Upper lobe of left lung (tissue), 4 donors: ENCODE results near the gene SV2C.

ENCODE experiments used
- EP300 ChIP-seq, 4 donors: sonication (generic); formaldehyde crosslinking; IDR thresholded peaks; one replicate each; pipeline ENCODE4 v1.5.1; 2017; ENCODE audit warnings: antibody characterized with exemption in 4 of 4, control low read depth in 2 of 4
- POLR2A ChIP-seq, 4 donors: fragments of 450-650 bp; IDR thresholded peaks; one replicate each; pipeline ENCODE4 v1.5.1; 2016 to 2017; ENCODE audit warnings: antibody characterized with exemption in 4 of 4, mild to moderate bottlenecking in 2 of 4
- POLR2AphosphoS5 ChIP-seq, 2 donors: sonication (generic); formaldehyde crosslinking; IDR thresholded peaks; one replicate each; pipeline ENCODE4 v1.5.1; 2017; ENCODE audit warnings: antibody characterized with exemption in 2 of 2
- TF ChIP-seq, protein P1 (sequence below), 6 experiments: fragments of 450-650 bp in 4 of 6; fragments of 200-600 bp in 2 of 6; sonication (generic) in 2 of 6; IDR thresholded peaks; one replicate each; pipeline ENCODE4 v1.5.1; 2016 to 2019; ENCODE audit warnings: antibody characterized with exemption in 6 of 6

DNA sequence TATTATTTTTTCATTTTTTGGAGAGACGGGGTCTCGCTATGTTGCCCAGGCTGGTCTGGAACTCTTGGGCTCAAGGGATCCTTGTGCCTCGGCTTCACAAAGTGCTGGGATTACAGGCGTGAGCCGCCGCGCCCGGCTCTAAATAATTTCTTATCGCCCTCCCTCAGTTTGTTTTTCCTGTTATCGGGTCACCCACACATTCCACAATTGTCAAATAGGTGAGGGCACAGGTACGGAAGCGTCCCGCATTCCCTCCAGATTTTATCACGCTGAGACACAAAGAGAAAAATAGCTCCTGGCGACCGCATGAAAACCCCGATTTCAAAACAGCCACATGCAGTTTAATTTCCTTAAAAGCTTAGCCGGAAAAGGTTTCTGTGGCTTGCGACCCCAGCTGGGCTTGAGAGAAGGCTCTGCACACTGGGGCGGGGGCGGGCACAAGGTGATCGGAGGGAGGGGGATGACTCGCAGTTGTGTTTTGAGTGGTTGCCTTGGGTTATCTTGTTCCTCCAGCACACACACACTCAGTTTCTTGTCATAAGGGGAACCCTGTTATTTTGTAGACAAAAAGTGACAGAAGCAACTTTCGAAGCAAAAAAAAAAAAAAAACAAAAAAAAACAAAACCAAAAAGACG lies 319.2 kb downstream of the SV2C start:
- no peak for TF ChIP-seq POLR2A (IDR thresholded peaks at IDR 0.05)
- TF ChIP-seq POLR2AphosphoS5 (IDR thresholded peaks at IDR 0.05) = no peak
- TF ChIP-seq, protein P1, sequence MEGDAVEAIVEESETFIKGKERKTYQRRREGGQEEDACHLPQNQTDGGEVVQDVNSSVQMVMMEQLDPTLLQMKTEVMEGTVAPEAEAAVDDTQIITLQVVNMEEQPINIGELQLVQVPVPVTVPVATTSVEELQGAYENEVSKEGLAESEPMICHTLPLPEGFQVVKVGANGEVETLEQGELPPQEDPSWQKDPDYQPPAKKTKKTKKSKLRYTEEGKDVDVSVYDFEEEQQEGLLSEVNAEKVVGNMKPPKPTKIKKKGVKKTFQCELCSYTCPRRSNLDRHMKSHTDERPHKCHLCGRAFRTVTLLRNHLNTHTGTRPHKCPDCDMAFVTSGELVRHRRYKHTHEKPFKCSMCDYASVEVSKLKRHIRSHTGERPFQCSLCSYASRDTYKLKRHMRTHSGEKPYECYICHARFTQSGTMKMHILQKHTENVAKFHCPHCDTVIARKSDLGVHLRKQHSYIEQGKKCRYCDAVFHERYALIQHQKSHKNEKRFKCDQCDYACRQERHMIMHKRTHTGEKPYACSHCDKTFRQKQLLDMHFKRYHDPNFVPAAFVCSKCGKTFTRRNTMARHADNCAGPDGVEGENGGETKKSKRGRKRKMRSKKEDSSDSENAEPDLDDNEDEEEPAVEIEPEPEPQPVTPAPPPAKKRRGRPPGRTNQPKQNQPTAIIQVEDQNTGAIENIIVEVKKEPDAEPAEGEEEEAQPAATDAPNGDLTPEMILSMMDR (IDR thresholded peaks at IDR 0.05) = no peak
- TF ChIP-seq EP300 (IDR thresholded peaks at IDR 0.05) = no peak
